HepG2 (cell line): ENCODE data around the gene TLX3. TPM values are rescaled to one million over a fixed set of nuclear protein-coding genes. Genes with fewer than 3 reads are reported as not detected.

ENCODE experiments used
- ATAC-seq: fragments of 200-7000 bp; cut with Tn5 transposase; 3 replicates; pipeline ENCODE4 v1.9.1; 2020; ENCODE audit warnings: mild to moderate bottlenecking, moderate library complexity
- BruUV-seq: library from RNA; stranded (reverse); fragments of 400-500 nt; replicated peaks from 2 replicates; lab custom pipeline; 2021; lab: Mats Ljungman, UMichigan
- CTCF ChIA-PET: fragments of 300-600 bp; formaldehyde crosslinking; extraction: SDS; loops from one replicate; lab custom pipeline; 2021; ENCODE audit warnings: low total read pairs, inconsistent platforms, low intra/inter-chr PET ratio; lab: Yijun Ruan, JAX
- POLR2A ChIA-PET: fragments of 350-600 bp; sonication (Branson Sonifier 250); formaldehyde crosslinking; loops from one replicate; lab custom pipeline; 2020; ENCODE audit warnings: antibody characterized with exemption, inconsistent platforms; lab: Yijun Ruan, JAX
- DNase-seq: peaks from one replicate; pipeline ENCODE4 v3.0.0-alpha.2; 2015; ENCODE audit warnings: low spot score
- FAIRE-seq: peaks from 3 replicates; lab custom pipeline; 2011; peaks lifted over from hg19 to GRCh38; lab: Jason Lieb, UNC
- H2AFZ ChIP-seq: one replicate; pipeline ENCODE4 v1.6.1; 2011; ENCODE audit warnings: low read length, inconsistent platforms
- H3K27ac ChIP-seq: fragments of 300-600 bp; 3 replicates; pipeline ENCODE4 v1.8.0; 2011; ENCODE audit warnings: mixed run types, mild to moderate bottlenecking, mixed read lengths, low read length, inconsistent platforms; ENCODE audit not compliant: insufficient read depth; ENCODE audit errors: extremely low read length
- H3K27me3 ChIP-seq, 2 experiments: fragments of 200-600 bp in 1 of 2; 2 replicates in 1 of 2; 3 replicates in 1 of 2; pipeline versions ENCODE4 v1.6.0 to v1.8.0; 2011; ENCODE audit warnings: low read length in 2 of 2, mild to moderate bottlenecking in 2 of 2, moderate library complexity in 2 of 2, inconsistent platforms in 1 of 2; ENCODE audit not compliant: insufficient read depth in 2 of 2, control insufficient read depth in 1 of 2
- H3K36me3 ChIP-seq, 2 experiments: fragments of 200-600 bp in 1 of 2; replicated peaks in 1 of 2; 2 replicates in 1 of 2; 3 replicates in 1 of 2; pipeline versions ENCODE4 v1.5.1 to v1.8.0; 2011; ENCODE audit warnings: low read length in 2 of 2, inconsistent platforms in 1 of 2; ENCODE audit not compliant: insufficient read depth in 2 of 2, control insufficient read depth in 1 of 2
- H3K4me1 ChIP-seq: 2 replicates; pipeline ENCODE4 v1.5.1; 2012; ENCODE audit warnings: low read length, inconsistent platforms; ENCODE audit not compliant: insufficient read depth
- H3K4me2 ChIP-seq: 2 replicates; pipeline ENCODE4 v1.6.0; 2011; ENCODE audit warnings: low read depth, low read length, inconsistent platforms
- H3K4me3 ChIP-seq, 3 experiments: fragments of 200-600 bp in 1 of 3; sonication (generic), shearing (Covaris generic) in 1 of 3; replicated peaks in 1 of 3; 2 replicates each; pipeline ENCODE4 v1.5.1; 2011 to 2016; ENCODE audit warnings: low read length in 3 of 3, inconsistent platforms in 2 of 3, low read depth in 2 of 3, mild to moderate bottlenecking in 2 of 3, control low read depth in 1 of 3, mixed read lengths in 1 of 3; ENCODE audit not compliant: insufficient read depth in 1 of 3
- H3K79me2 ChIP-seq: one replicate; pipeline ENCODE4 v1.6.1; 2011; ENCODE audit warnings: low read length, inconsistent platforms; ENCODE audit not compliant: insufficient read depth
- H3K9ac ChIP-seq: 2 replicates; pipeline ENCODE4 v1.6.0; 2011; ENCODE audit warnings: mild to moderate bottlenecking, low read depth, low read length, inconsistent platforms; ENCODE audit not compliant: insufficient read depth
- H3K9me3 ChIP-seq: 2 replicates; pipeline ENCODE4 v1.5.1; 2012; ENCODE audit warnings: mild to moderate bottlenecking, low read length
- H4K20me1 ChIP-seq: 2 replicates; pipeline ENCODE4 v1.6.0; 2011; ENCODE audit warnings: inconsistent platforms, mild to moderate bottlenecking, low read length, moderate library complexity; ENCODE audit not compliant: insufficient read depth
- ARID4A ChIP-seq: sonication (generic); formaldehyde crosslinking; IDR thresholded peaks from 2 replicates; pipeline ENCODE4 v1.5.0; 2020; ENCODE audit warnings: mild to moderate bottlenecking, missing genetic modification reagents, borderline replicate concordance
- FOXO4 ChIP-seq: sonication (generic); formaldehyde crosslinking; conservative IDR thresholded peaks from 2 replicates; pipeline ENCODE4 v1.8.1; 2023; ENCODE audit warnings: missing genetic modification reagents
- NRL ChIP-seq: sonication (generic); formaldehyde crosslinking; IDR thresholded peaks from 2 replicates; pipeline ENCODE4 v1.5.0; 2020; ENCODE audit warnings: missing genetic modification reagents, mild to moderate bottlenecking, moderate library complexity, borderline replicate concordance
- WGBS: methylation state at CpG from one replicate; pipeline ENCODE4 v1.1.6; 2017; ENCODE audit warnings: low lambda C conversion rate; 5-methylcytosine and 5-hydroxymethylcytosine counted together
- in situ Hi-C: cut with HindIII; loops from 2 replicates; pipeline ENCODE4 v1.10.0; 2017; ENCODE audit warnings: low pct_unique_long_range_greater_than_20kb; ENCODE audit not compliant: extremely low pct_ligation_motif_present
- intact Hi-C: fragments of 100-400 bp; cut with micrococcal nuclease; formaldehyde crosslinking; loops from one replicate; pipeline ENCODE4 v1.10.0; 2022; ENCODE audit not compliant: unreplicated experiment
- polyA plus RNA-seq, 8 experiments: library from polyadenylated mRNA; depleted of rRNA in 3 of 8; stranded (reverse) in 7 of 8; unstranded in 1 of 8; fragments of >200 nt; fragmentation: Illumina TruSeq in 4 of 8; extraction: Trizol in 4 of 8; gene quantifications; 2 replicates each; pipeline versions ENCODE4 v1.2.1 to v1.2.3, GENCODE V29; 2011 to 2016; ENCODE audit warnings: low read depth in 4 of 8, missing spikeins in 1 of 8, mixed read lengths in 1 of 8; ENCODE audit not compliant: insufficient read depth in 1 of 8
- total RNA-seq, 5 experiments: library from RNA; depleted of rRNA; stranded (reverse); fragments of >200 nt; fragmentation: Illumina TruSeq; extraction: Trizol; gene quantifications; 2 replicates each; pipeline ENCODE4 v1.2.3, GENCODE V29; 2016; ENCODE audit warnings: low read depth in 1 of 5

The TLX3 gene
- total and polyA plus RNA-seq, 2 of the 13 experiments (the other 11 are each of a cell fraction or from before 2014, with no cell fraction given), result not detected

GRCh38 chr5:171300358-171300757 is 8.7 kb upstream of the TLX3 start:
- Histone ChIP-seq H4K20me1 (no peaks in the 10 kb centered on the region), H3K27me3 (peaks cover 6 to 30% of the 10 kb centered on the region in 2 experiments; a peak in 4 of 5 replicates), H3K36me3 (no peaks in the 10 kb centered on the region), H3K79me2 (no peaks in the 10 kb centered on the region), H3K9ac (no peak overlapping the region), H3K4me1 (no peaks in the 10 kb centered on the region), H3K4me3 (no peak overlapping the region), H3K9me3 (no peaks in the 10 kb centered on the region), H3K4me2 (no peak overlapping the region), H2AFZ (no peak overlapping the region), H3K27ac (no peak overlapping the region)
- intact Hi-C loops (no loop called here), in situ Hi-C loops (no loop called here)
- ATAC-seq (no peak), DNase-seq (no peak), FAIRE-seq (no peak)
- TF ChIP-seq NRL (no peak), FOXO4 (no peak), ARID4A (no peak)
- ChIA-PET CTCF (no interaction called here), POLR2A (no interaction called here)
- BruUV-seq, result no TSS peak
- WGBS, result 8% methylated on average over 3 of the region's 7 CpGs
